Measurements from ENCODE around the gene ZNF675. TPM values are rescaled to one million over a fixed set of nuclear protein-coding genes. Genes with fewer than 3 reads are reported as not detected.

The ZNF675 gene
- total RNA-seq: 2.7 and 5.5 TPM in 2 replicates

DNA sequence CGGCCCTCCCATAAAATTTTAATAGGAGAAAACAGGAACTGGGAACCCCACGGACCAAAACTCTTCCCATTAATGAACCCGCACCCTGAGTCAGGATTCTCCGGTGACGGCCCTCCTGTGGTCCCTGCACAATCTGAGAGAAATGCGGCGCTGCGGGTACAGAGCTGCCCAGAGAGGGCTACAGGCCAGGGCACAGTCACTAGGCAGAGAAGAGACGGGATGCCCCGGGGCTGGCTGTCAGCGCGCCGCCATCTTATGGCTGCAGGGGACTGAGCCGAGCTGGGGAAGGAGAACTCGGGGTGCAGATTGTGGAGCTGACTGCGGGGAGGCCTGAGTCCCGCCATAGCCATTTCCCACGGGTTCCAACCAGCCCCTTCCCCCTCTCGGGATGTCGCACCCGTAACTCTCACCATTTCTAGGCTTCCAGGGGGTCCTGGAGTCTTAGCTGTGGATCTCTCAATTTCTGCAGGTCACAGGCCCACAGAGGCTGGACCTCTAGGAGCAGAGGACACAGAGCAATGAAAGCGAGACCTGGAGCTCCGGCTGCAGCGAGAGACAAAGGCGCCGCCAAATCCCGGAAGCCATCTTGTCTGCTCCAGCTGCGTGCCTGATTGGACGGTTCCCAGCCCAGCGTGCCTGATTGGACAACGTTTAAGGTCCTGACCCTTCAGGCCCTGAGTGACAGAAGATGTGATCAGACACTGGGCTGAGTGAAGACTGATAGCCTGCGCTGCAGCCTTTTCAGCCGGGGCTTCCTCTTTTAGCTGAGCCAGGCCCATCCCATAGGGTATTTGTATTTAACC is at the start of gene ZNF675:
TSS of gene ZNF675 (minus strand) at position 592 of the 803 bp plus-strand sequence. CDS start at position 413, 179 bp downstream.

Other genes with a start within 250 kb of the ZNF675 start
- gene ZNF681, start 71.7 kb upstream of the ZNF675 start, total RNA-seq: 1.3 and 1.6 TPM in 2 replicates
- 1.0 and 11.6 TPM in 2 replicates for gene ZNF726, start 227.7 kb upstream of the ZNF675 start, total RNA-seq

Measured in mesangial cell (primary cell).